Fibroblast of skin of back (primary cell): ENCODE results near the gene HOXB9.
A peak's percentile ranks its signal among the peaks of the same experiment; 100 is the strongest.

ENCODE experiments used
- DNase-seq: peaks from one replicate; pipeline ENCODE4 v3.0.0-alpha.2; 2013

Gene HOXB9

DNA sequence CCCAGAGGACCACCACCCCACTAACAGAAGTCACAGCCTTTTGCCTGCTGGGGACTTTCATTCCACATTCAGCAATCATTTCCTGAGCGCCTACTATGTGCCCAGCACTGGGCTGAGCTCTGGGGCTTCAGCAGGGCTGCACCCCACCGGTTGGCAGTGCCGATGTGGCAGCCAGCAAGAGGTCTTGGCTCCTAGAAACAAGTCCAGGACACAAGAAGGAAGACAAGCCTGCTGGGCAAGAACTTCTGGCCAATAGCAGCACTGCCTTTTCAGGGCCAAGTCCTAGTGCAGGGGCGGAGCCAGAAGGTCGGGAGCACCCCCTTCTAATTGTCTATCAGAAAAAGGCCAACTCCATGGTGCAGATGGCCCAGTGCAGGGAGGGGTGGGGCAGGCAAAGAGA lies 13.0 kb upstream of the HOXB9 start:
- no peak for DNase-seq

DNA sequence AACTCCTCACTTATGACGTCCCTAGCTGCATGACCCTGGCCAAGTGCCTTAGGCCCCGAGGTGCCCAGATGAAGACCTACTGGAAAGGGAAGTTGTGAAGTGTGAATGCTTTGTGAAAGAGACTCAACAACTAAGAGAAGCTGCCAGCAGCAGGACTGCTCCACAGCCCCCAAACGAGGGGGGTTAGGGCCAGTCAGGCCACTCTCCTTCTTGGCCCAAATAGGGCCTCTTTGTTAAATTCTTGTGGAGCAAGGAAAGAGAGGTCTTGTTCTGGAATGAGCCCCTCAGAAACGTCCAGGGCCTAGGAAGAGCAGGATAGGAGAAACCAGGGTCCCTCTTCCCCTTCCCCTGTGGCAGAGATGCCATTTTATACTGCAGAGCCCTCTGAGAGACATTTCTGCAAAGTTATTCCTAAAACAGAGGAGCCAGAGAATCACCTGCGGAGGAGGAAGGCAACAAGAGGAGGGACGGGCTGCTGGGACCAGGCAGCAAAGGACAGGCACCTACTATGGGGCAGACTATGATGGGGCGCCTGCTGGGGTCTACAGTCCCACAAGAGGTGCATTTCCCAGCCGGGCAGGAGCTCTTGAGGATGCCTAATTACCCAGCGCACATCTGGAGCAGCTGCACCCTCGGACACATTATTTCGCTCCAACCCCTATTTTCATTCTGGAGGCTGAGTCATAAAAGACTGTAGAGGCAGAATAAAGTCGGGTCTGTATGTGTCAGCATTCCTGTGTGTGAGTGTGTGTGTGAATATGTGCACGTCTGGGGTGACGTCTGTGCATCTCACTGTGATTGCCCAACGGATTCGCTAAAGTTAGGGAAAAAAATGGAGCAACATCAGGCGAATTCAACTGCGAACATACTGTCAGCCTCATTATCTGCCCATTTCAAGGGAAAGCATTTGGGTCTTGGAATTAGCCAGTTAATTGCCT lies 11.4 kb upstream of the HOXB9 start:
- peak; percentile 86 for DNase-seq

DNA sequence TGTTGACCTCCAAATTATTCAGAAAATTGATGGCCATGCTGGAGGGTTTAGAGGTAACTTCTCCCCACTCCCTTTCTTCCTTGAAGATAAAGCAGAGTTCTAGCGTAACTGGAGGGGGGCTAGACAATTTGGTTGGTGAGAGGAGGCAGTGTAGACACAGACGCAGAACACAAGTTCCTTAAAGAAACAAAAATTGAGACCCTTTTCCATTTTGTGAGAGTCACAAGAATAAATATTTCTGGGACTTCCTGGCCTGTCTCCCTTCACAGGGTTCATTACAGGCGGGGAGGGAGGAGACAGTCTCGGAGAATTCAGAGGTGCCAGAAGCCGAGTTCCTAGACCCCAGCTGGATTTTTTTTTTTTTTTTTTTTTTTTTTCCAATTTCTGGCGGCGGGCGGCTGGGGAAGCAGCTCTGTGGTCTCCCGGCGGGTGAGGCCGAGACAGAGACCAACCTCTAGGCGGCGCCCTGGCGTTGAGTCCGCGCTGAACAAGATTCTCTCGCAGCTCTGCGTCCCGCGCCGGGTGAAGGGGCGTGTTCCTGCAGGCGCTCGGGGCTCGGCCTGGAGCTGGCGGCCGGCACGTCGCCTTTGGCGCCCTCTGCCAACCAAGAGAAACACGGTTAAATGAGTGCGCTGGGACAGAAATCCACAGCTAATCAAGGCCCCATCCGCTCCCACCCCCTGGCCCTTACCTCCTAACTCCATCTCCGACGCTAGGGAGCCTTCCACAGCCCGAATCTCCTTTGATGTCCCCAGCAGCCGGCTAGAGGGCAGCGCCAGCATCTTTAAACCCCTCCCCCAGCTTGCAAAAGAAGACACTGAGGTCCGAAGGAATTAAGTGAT lies 10.2 kb upstream of the HOXB9 start:
- DNase-seq = peak; percentile 60

DNA sequence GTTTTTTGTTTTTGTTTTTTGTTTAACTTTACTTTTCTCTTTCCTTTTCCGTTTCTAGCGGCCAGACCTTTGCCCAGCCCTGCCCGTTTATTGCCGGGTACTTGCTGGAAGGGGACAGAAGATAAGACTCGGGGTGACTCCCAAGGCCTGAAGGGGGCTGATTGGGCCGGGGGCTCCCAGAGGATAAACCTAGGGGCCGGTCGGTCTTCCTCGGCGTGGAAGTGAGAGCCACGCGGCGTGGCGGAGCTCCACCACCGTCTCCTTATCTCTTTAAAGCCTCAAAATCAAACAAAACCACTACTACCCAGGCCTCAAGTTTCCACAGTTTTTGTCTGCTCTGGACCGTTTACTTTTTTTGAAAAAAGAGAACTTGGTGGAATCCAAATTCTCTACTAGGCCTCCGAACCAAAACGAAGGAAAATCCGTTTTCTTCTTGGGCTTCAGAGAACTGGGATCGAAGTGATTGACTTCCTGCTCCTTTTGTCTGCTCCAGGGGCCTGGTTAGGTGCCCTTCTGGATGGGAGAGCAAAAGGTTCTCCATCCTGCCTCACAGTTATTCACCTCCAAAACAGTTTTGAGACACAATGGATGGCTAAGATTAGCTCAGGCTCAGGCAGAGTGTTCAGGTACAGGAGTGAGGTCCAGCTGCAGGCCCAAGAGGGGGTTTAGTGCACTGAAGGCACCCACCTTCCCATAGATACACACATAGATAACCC lies 8.5 kb upstream of the HOXB9 start:
- no peak for DNase-seq

DNA sequence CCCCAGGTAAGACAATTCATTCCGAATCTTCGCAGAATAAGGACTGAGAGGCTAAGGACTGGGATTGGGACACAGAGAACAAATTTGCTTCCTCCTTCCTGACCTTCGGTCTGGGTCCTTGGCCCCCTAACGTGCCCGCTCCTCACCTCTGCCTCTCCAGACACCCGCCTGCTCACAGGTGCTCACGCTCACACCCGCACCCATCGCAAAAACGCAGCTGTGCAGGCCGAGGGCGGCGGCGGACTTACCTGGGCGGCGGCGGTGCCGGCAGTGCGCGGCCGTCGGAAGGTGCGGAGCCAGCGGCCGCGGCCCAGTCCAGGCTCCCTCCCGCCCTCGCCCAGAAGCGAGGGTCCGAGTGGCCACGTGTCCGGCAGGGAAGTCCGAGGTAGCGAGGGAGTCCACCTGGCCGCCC lies 7.1 kb upstream of the HOXB9 start:
- DNase-seq = no peak

DNA sequence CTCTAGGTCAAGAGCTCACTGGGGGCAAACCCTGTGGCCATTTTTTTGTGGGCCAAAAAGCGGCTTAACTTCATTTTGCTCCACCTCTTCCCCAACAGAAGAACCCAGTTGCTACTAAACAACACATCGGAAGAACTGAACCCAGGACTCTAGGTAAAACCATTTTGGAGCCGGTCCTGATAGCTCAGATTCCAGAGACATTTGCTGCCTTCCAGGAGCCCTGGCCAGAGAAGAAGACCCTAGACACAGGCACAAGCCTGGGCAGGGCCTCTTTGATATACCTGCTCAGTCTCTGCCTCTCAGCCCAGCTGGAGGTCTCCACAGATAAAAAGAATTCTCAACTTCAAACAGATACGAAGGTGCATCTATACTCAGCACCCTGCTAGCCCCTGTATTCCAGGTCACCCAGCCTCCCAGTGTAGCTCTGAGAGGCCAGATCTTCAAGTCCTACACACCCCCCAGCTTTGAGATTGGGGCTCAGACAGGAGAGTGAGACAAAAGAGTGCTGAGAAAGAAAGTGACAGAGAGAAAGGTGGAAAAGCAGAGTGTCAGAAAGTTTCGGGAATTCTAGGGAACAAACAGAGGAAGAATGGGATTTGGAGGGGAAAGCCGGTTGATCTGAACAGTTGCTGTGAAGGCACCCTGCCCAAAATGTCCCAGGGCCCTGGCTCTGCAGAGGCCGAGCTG lies 6.6 kb upstream of the HOXB9 start:
- DNase-seq = no peak

DNA sequence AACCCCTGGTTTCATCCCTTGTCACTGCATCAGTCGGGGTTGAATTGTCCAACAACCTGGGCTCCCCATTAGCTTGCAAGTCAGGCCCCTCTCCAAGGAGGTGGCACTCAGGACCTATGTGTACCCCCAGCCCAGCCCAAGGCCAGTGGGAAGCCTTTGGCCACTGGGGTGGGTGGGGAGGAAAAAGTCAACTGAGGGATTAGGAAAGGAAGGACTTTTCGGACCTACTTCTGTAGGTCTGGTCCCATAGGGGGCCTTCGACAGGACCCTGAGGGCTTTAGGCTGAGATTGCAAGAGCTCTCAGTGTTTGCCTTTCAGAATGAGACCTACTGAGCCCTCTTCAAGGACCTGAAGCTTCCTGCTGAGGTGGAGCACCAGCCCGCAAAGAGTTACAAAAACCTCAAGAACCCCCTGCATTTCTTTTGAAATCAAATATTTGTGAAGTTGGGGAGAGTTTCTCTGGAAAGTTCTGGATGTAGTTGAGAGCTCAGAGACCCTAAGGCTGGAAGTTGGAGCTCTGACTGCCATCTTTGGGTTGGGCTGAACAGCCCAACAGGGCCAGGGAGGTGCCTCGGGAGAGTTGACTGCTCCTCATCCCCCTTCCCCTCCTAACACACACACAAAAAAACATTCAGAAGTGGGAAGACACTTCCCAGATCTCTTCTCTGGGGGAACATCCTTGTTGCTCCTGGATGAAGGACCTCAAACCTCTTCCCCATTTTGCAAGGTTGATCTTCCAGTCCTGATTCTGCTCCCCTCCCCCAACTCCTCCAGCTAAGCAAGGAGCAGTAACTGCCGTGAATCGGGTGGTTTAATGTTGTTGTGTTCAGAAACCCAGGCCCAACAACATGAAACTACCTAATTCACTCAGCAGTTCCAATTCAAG lies 5.8 kb upstream of the HOXB9 start:
- no peak for DNase-seq

DNA sequence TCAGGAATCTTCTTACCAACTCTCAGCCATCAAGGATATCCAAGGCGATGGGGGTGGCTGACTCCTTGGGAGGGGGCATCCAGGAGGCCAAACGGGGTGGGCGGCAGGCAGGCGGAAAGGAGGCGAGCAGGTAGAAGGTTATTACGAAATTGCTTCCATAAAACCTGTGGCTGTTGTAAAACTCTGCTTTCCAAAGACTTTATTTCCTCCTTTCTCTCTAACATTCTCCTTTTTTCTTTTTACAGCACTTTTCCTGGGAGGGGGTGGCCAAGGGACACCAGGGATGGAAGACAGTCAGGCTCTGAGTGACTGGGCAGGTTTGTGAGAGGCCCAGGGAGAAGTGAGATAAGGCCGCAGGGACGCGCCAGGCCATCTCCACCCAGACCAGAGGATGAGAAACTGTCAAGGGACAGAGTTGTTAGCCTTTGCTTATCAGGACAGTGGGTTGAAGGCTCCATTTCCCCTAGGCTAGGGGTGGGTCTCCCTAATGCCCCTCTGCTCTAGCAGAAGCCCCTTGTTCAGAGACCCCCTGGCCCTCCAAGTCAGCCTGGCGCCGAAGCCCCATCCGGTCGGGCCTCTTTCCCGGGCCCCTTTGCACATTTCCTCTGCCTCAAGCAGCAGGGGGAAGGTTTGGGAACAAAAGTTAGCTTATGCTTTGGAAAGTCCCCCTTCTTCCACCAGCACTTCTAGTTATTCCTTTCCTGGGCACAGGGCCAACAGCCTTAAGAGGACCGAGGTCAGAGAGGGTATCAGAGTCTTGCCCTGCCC lies 5.0 kb upstream of the HOXB9 start:
- DNase-seq = no peak

DNA sequence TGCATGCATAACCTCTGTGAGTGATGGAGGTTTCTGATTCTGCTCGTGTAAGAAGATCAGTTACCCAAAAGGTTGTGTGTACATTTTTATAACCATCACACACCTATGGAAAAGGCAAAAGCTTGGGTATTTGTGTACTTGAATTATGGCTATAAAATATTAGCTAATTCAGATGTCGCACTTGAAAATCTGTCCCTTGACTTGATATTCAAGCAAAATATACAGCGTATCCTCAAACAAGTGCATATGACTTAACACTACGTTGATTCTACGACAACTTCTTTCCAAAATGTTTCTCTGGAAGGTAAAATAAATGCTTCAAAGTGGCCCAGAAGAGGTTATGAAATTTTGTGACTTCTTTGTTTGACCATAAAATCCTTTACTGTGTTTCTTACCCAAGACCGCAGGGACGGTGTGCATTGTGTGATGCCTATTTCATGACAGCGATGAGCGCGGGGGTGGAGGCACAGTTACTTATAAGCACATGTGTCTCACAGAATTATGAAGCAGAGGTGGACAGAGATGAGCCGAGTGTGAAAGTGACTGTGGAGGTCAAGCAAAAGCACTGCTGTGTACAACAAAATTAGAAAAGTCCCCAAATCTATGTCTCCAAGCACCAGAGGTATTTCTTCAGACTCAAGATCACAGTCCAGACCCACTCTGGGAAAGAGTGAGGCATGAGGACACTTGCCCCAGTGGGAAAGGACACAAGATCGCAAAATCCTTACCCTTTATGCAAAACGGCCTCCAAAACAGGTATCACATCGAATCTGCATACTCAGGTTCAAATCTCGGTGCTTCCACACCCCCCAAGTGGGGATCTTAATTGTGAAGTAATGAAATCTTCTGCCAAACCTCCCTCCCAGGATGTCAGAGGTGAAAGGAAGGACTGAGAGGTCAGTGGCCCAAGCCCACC lies 4.1 kb upstream of the HOXB9 start:
- DNase-seq = no peak

DNA sequence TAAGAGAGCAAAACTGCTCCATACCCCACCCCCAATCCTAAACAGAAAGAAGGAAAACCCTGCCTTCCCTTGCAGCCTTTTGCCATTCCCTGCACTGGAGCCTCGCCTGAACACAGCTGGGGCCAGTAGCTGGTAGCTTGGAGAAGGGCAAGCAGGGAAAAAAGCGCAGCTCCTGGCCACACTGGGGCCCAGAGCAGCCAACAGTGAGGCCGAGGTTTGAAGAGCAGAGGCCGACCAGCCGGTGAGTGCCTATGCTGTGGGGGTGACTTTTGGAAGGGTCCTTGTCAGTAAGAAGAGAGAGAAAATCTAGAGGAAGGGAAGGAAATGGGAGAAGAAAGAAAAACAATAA lies 3.2 kb upstream of the HOXB9 start:
- DNase-seq = no peak

DNA sequence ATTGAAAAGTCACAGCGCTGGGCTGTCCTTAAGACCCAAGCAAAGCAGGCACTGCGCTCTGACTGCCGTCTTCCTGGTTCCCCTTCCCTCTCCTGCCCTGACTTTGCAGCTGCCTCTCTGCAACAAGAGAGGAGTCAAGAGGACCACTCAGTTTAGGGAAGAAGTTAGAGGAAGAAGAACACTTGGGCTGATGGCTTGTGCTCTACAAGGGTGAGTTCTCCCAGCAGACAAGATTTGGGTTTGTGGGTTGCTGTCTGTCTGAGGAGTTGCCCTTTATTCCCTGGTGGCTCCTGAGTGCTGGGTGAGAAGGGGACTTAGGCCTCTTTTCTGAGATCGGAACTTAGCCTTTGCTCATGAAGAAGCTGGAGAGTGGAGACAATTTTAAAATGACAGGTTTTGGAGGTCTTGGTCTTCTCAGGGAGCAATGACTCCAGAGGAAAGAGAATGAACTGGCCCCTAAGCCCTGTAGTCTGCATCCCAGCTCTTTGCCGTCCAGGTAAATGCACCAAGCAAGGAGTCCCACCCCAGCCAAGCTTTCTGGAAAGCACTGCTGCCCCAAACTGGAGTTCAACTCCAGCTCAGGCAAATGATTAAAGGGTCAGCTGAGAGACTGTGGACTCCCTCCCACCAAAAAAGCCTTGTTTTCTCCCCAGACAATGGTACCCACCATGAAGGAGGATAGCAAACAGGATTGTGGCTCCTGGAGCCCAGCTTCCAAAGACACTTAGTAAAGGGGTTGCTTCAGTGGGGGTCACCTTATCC lies 2.7 kb upstream of the HOXB9 start:
- DNase-seq = no peak

DNA sequence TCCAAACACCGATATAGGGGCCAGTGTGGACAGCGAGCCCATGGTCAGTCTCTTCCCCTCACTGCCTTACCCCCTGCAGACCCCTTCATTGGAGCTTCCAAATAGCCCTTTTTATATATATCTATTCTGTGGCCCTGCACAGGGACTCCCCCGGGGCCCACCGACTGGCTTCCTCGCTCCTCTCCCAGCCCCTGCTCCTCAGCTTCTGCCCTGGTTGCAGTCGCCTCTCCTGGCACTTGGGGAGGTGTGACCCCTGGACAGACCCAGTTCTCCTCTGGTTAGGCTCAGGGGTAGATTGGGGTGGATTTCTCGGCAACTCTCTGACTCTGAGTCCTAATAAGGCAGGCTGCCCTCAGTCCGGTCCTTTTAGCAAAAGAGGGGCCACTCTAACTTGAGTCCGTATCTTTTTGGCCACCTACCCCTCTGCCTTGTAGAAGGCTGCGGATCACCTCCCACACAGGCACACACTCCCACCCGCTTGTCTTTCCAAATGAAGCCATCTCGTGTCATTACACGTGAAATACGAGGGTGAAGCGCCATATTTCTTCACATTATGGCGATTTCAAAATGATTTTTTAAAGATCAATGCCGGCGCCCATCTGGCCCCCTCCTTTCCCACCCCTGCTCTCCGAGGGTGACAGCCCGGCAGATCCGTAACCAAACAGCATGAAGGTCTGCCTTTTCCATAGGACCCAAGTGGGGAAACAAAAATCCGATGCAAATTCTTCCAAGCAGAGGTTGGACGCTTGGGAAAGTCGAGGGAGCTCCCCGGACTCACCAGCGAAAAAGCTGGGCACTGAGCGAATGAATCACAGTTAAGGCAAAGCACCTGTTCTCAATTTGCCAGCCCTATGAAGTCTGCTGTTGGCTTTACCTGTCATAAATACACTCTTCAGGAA lies 1.7 kb upstream of the HOXB9 start:
- DNase-seq = no peak

DNA sequence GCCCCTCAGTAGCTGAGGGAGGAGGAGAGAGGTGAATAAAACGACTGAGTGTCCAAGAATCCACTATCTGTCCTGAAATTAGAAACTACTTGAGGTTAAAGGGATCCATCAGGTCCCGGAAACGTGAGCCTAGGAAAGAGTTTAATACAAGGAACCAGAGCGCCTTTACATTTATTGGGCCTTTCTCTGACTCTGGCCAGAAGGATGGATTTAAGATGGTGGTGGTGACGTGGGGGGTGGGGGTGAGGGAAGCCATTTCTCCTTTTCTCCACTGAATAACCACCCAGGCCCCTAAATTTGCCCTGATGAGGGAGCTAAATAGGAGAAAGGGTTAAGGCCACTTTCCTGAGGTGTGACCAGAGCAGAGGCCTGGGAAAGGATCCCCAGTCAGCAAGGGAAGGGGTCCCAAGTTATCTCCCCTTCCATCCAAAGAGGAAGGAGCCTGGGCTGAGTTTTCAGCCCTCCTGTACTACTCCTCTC lies 1.0 kb upstream of the HOXB9 start:
- no peak for DNase-seq

DNA sequence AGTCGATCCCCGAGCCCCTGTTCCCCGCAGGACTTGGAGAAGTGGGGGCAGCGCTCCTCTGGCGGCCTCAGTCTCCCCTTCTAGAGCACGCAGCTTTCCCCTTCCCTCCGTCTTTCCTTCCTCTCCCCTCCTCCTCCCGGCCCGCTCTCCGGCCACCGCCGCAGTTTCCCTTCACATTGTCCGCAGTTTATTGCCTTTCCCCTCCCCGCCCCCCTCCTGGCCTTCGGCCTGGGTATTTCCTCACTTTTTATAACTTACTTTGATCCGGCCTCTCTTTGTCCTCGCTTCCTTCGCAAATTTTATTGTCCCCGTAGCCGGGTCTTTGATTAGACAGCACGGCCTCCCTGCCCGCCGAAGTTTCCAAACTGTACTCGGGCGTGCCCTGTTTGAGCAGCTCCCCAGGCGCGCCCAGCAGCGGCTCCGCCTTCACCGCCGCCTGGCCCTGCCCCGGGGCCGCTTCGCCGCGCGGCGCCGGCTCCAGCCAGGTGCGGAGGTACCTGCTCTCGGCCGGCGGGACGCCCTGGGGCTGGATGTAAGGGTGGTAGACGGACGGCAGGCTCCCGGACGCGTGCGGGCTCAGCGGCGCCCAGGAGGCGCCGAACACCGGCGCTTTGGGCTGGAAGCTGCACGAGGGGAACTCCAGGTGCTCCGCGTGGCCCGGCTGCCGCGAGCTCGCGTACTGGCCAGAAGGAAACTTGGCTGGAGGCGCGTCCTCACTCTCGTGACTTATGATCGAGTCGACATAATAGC lies 488 bp downstream of the HOXB9 start:
- DNase-seq = no peak

DNA sequence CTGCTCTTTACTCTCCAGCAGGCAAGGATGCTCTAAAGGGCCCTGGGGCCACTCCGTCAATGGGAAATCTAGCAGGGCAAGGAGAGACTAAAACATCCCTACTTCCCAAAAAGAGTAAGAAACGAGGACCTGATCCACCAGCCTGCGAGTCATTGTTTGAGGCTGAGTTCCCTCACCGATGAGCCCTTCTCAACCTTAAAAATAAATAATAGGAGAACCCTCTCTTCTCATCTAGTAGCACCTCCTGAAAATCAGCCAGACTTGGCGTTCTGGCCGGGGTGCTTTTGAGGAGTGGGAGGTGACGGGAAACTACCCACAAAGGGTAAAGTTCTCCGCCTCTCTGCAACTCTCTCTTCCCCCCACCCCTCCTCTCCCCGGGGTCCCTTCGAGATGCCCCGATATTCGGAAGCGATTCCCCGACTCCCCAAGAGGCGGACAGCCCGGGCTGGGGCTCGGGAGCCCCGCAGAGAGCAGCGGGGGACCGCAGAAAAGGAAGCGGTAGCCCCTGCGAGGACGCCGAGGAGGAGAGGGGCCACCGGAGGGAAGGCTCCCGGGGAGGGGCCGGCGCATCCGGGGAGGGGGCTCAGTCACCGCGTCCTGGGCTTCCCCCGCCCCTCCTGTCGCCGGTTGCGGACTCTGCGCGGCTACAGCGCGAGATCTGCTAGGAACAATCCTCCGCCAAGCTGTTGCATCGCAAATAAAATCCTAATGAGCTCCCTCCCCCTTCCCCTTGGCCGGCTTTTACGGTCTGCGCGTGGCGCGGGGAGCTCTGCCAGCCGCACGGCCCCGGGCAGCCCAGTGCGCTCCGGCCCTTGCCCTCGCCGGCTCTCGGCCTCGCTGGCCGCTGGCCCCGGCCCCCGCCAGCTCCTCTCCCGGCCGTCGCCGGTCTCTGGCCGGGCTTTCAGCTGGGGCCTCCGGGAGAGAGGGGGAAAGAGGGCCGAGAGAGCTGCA lies 1.3 kb downstream of the HOXB9 start:
- no peak for DNase-seq

DNA sequence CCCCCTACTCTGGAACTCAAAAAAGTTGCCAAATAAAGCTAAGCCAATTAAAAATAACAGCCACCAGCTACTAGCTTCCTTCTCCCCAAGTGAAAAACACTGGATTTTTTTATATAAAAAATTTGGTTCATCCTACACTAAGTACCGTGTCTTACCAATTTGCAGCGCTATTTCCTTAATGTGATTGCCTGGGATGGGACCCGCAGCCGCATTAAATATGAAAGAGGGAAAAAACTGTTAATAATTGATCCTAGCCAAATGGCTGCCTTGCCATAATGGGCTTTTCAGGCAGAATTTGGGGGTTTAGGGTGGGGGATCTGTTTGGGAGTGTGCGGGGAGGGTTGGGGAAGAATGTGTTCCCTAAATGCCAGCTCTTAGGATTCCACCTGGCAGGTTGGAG lies 2.0 kb downstream of the HOXB9 start:
- DNase-seq = no peak
